ENCODE results near the gene HNRNPA2B1.

DNA sequence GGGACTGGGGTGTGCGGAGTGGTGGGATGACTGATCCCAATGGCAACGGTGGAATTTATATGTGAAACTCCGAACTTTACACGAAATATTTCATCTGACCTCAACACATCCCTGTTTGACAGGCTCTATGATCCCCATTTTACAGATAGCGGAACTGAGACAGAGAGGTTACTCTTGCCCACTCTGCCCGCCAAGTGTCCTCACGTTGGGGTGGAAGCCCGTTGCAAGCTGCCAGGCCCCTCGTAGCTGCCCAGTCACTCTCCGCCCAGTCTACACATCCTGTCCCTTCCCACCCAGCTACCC is 48.9 kb downstream of the HNRNPA2B1 start:
- TF ChIP-seq, protein P1, sequence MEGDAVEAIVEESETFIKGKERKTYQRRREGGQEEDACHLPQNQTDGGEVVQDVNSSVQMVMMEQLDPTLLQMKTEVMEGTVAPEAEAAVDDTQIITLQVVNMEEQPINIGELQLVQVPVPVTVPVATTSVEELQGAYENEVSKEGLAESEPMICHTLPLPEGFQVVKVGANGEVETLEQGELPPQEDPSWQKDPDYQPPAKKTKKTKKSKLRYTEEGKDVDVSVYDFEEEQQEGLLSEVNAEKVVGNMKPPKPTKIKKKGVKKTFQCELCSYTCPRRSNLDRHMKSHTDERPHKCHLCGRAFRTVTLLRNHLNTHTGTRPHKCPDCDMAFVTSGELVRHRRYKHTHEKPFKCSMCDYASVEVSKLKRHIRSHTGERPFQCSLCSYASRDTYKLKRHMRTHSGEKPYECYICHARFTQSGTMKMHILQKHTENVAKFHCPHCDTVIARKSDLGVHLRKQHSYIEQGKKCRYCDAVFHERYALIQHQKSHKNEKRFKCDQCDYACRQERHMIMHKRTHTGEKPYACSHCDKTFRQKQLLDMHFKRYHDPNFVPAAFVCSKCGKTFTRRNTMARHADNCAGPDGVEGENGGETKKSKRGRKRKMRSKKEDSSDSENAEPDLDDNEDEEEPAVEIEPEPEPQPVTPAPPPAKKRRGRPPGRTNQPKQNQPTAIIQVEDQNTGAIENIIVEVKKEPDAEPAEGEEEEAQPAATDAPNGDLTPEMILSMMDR (IDR thresholded peaks at IDR 0.05; ENCODE audit: low read depth, low read length), result no peak
- TF ChIP-seq EZH2phosphoT487 (IDR thresholded peaks at IDR 0.05; ENCODE audit: low read depth), result no peak
